Measurements from ENCODE around the gene BABAM2.

- TF ChIP-seq CTCF (IDR thresholded peaks at IDR 0.05) = no peak
- TF ChIP-seq POLR2A (IDR thresholded peaks at IDR 0.05) = no peak
- no peak for TF ChIP-seq POLR2AphosphoS5 (IDR thresholded peaks at IDR 0.05)
- TF ChIP-seq EP300 (IDR thresholded peaks at IDR 0.05; ENCODE audit: low read depth) = no peak
These were observed 312.2 kb downstream of the BABAM2 start for GRCh38 chr2:28202719-28203118.

Measured in transverse colon (tissue), 4 donors.